HFF-Myc (cell line): ENCODE data around the gene DIAPH3.
A peak's percentile ranks its signal among the peaks of the same experiment; 100 is the strongest.

ENCODE experiments used
- DNase-seq: peaks from one replicate; pipeline ENCODE4 v3.0.0-alpha.2; 2011; ENCODE audit warnings: low read depth; ENCODE audit errors: extremely low read depth
- H3K4me3 ChIP-seq: replicated peaks from 2 replicates; pipeline ENCODE4 v1.5.1; 2011; ENCODE audit warnings: low read depth, mild to moderate bottlenecking, control low read depth, low read length
- TF ChIP-seq, protein P1 (sequence below): IDR thresholded peaks from 2 replicates; pipeline ENCODE4 v1.5.1; 2012; ENCODE audit warnings: mild to moderate bottlenecking, low read depth, low read length, control low read depth; ENCODE audit errors: missing control alignments

Gene DIAPH3

GRCh38 chr13:59679254-59679653, 484.5 kb downstream of the DIAPH3 start:
- no peak overlapping the region for H3K4me3 ChIP-seq
- no peak for DNase-seq
- TF ChIP-seq, protein P1, sequence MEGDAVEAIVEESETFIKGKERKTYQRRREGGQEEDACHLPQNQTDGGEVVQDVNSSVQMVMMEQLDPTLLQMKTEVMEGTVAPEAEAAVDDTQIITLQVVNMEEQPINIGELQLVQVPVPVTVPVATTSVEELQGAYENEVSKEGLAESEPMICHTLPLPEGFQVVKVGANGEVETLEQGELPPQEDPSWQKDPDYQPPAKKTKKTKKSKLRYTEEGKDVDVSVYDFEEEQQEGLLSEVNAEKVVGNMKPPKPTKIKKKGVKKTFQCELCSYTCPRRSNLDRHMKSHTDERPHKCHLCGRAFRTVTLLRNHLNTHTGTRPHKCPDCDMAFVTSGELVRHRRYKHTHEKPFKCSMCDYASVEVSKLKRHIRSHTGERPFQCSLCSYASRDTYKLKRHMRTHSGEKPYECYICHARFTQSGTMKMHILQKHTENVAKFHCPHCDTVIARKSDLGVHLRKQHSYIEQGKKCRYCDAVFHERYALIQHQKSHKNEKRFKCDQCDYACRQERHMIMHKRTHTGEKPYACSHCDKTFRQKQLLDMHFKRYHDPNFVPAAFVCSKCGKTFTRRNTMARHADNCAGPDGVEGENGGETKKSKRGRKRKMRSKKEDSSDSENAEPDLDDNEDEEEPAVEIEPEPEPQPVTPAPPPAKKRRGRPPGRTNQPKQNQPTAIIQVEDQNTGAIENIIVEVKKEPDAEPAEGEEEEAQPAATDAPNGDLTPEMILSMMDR, result no peak

GRCh38 chr13:59677966-59678814, 485.5 kb downstream of the DIAPH3 start:
- peak; percentile 32 for DNase-seq
- H3K4me3 ChIP-seq, result no peak overlapping the region
- TF ChIP-seq, protein P1, result peak; percentile 70

GRCh38 chr13:59677430-59677829, 486.3 kb downstream of the DIAPH3 start:
- DNase-seq, result no peak
- H3K4me3 ChIP-seq, result no peak overlapping the region
- TF ChIP-seq, protein P1, result no peak

DNA sequence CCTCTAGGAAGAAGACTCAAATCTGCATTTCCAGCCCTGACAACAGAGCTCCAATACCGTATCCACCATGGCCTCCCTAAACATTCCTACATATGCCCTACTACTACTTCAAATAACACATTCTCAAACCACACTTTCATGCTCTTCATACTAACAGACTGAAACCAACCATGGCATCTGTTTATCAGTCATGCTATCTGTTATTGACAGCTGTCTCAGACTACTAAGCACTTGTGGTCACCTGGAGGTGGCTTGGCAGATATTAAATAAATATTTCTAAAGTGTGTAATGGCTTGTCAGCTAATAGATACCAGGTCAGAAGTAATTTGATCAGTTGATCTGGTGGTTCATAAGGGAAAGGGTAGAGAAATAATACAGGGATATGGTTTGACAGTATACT, 489.1 kb downstream of the DIAPH3 start:
- DNase-seq, result no peak
- TF ChIP-seq, protein P1, result no peak
- H3K4me3 ChIP-seq, result no peak overlapping the region

- H3K4me3 ChIP-seq, result no peak overlapping the region
- no peak for DNase-seq
- TF ChIP-seq, protein P1, result no peak
Observed at GRCh38 chr13:59673286-59673685, 490.4 kb downstream of the DIAPH3 start.

DNA sequence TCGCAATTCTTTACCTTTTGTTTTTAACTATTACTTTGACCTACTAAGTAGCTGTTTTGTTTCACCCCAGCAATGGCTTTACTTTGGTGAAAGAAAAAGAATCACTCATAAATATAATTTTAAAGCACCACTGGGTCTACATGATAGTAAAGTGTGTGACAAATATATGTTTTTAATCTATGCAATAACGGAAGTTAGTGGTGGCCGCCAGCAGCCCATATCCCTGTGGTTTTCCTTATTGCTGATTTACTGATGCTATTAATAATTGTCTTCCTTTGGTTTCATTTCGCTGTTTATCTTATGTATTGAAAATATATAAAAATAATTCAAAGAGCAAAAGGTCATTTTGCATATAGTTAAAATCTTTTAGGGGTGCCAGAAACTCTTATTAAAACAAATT, 491.3 kb downstream of the DIAPH3 start:
- H3K4me3 ChIP-seq, result no peak overlapping the region
- TF ChIP-seq, protein P1, result no peak
- no peak for DNase-seq

DNA sequence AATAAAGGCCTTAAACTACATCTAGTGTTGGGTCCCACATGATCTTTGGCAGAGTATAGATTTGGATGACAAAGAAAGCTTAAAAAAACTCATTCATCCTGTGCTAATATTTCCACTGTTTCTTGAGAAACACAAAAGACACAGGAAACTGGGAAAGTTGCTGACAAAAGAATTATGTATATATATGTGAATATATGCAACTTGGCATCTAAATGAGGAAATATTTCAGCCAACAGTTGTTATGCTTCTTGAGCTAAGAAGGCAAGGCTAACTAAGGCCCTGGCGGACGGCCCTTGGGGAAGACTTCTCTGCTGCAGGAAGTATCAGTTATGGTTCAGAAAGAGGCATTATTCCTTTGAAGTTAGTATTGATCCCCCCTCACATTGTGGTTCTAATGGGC, 491.8 kb downstream of the DIAPH3 start:
- TF ChIP-seq, protein P1, result no peak
- DNase-seq, result no peak

More for the DNA sequence above, 491.8 kb downstream of the DIAPH3 start:
- no peak overlapping the region for H3K4me3 ChIP-seq
